HUES48 (cell line): ENCODE results near the gene ERCC6.
A peak's percentile ranks its signal among the peaks of the same experiment; 100 is the strongest.

Experiments used
- H3K27ac ChIP-seq: one replicate; pipeline ENCODE4 v1.7.0; 2013; ENCODE audit warnings: low read depth, low read length, inconsistent platforms
- H3K27me3 ChIP-seq: 2 replicates; pipeline ENCODE4 v1.6.1; 2013; ENCODE audit warnings: mild to moderate bottlenecking, low read length; ENCODE audit not compliant: control insufficient read depth, insufficient read depth
- H3K36me3 ChIP-seq: 2 replicates; pipeline ENCODE4 v1.6.1; 2013; ENCODE audit warnings: low read length; ENCODE audit not compliant: control insufficient read depth, insufficient read depth
- H3K4me1 ChIP-seq: 2 replicates; pipeline ENCODE4 v1.6.1; 2013; ENCODE audit warnings: mild to moderate bottlenecking, low read length; ENCODE audit not compliant: control insufficient read depth, insufficient read depth
- H3K4me3 ChIP-seq: 2 replicates; pipeline ENCODE4 v1.5.1; 2013; ENCODE audit warnings: mild to moderate bottlenecking, low read depth, low read length
- H3K9ac ChIP-seq: 2 replicates; pipeline ENCODE4 v1.6.1; 2013; ENCODE audit warnings: mild to moderate bottlenecking, low read depth, low read length, moderate library complexity
- H3K9me3 ChIP-seq: 2 replicates; pipeline ENCODE4 v1.6.1; 2013; ENCODE audit warnings: low read length; ENCODE audit not compliant: control insufficient read depth, insufficient read depth

ERCC6 gene

GRCh38 chr10:49538381-49539319, at the start of gene ERCC6:
Gene ERCC6, minus strand, starts transcription at chr10:49539121.
- H3K9me3 ChIP-seq, result no peaks in the 10 kb centered on the region; the same call in 1 of the 2 replicates
- H3K4me1 ChIP-seq, result peaks cover 16% of the 10 kb centered on the region; the same call in 1 of the 2 replicates
- peaks cover 19% of the 10 kb centered on the region for H3K27me3 ChIP-seq
- H3K36me3 ChIP-seq, result no peaks in the 10 kb centered on the region
- peak within 1 kb of the TSS; percentile 67 for H3K27ac ChIP-seq
- H3K9ac ChIP-seq, result peak within 1 kb of the TSS; percentile 39
- peak within 1 kb of the TSS; percentile 73 for H3K4me3 ChIP-seq

DNA sequence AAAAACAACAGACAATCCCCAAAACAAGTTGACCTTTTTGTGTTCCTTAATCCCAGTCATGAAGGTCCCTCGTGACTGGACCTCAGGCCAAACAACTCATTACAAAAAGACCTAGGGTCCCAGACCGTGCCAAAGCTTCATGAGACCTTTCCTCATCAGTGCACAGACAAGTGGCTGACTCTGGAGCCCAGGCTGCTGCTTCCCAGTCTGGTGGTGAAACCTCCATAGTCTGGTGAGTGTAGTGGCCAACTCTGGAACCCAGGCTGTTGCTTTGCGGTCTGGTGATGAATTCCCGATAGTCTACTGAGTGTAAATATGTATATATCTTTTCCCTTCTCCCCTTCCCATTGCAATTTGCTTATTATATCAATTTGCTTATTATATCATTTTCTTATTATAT, 49.1 kb upstream of the ERCC6 start:
- no peaks in the 10 kb centered on the region for H3K4me1 ChIP-seq
- H3K9ac ChIP-seq, result no peak overlapping the region
- no peaks in the 10 kb centered on the region for H3K9me3 ChIP-seq
- H3K27ac ChIP-seq, result no peak overlapping the region
- H3K4me3 ChIP-seq, result no peak overlapping the region
- H3K36me3 ChIP-seq, result no peaks in the 10 kb centered on the region
- no peaks in the 10 kb centered on the region for H3K27me3 ChIP-seq

DNA sequence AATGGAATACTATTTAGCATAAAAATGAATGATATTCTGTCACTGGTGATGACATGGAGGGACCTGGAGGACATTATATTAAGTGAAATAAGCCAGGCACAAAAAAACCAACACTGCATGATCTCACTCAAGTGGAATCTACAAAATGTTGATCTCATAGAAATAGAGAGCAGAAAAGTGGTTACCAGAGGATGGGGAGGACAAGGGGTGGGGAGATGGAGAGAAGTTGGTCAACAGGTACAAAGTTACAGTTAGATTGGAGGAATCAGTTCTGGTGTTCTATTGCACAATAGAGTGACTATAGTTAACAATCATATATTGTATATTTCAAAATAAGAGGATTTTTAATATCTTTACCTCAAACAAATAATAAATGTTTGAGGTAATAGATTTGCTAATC, 46.5 kb upstream of the ERCC6 start:
- H3K9me3 ChIP-seq, result no peaks in the 10 kb centered on the region
- no peaks in the 10 kb centered on the region for H3K27me3 ChIP-seq
- no peak overlapping the region for H3K27ac ChIP-seq
- H3K4me3 ChIP-seq, result no peak overlapping the region
- no peaks in the 10 kb centered on the region for H3K36me3 ChIP-seq
- H3K4me1 ChIP-seq, result no peaks in the 10 kb centered on the region
- H3K9ac ChIP-seq, result no peak overlapping the region

DNA sequence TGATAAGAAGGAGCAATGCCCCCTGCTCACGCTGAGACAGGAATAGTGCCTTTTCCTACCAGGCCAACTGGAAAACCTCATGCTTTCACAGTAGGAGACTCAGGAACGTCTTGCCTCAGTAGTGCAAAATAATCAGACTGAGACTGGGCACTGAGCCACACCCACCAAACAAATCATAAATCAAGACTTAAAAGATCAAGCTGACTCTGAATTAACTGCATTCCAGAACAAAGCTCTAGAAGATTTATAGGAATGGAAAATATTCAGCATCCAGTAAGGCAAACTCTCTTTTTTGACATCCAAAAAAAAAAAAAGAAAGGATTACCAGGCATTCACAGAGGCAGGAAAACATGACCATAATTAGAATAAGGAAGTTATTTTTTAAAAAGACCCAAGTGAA, 40.7 kb upstream of the ERCC6 start:
- no peak overlapping the region for H3K27ac ChIP-seq
- no peaks in the 10 kb centered on the region for H3K4me1 ChIP-seq

DNA sequence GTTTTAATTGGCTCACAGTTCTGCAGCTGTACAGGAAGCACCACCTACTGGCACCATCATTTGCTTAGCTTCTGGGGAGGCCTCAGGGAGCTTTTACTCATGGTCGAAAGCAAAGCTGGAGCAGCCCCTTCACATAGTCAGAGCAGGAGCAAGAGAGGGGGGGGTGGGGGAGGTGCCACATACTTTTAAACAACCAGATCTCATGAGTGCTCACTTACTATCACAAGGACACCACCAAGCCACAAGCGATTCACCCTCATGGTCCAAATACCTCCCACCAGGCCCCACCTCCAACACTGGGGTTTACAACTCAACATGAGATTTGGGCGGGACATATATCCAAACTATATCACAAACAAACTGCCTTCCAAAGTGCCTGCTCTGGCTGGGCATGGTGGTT, 39.5 kb upstream of the ERCC6 start:
- H3K27ac ChIP-seq, result no peak overlapping the region
- no peaks in the 10 kb centered on the region for H3K36me3 ChIP-seq
- H3K9me3 ChIP-seq, result no peaks in the 10 kb centered on the region
- H3K27me3 ChIP-seq, result no peaks in the 10 kb centered on the region
- no peaks in the 10 kb centered on the region for H3K4me1 ChIP-seq
- no peak overlapping the region for H3K4me3 ChIP-seq
- H3K9ac ChIP-seq, result no peak overlapping the region

More for the DNA sequence above, 40.7 kb upstream of the ERCC6 start:
- no peak overlapping the region for H3K4me3 ChIP-seq
- H3K9ac ChIP-seq, result no peak overlapping the region
- H3K9me3 ChIP-seq, result no peaks in the 10 kb centered on the region
- H3K27me3 ChIP-seq, result no peaks in the 10 kb centered on the region
- H3K36me3 ChIP-seq, result no peaks in the 10 kb centered on the region

GRCh38 chr10:49577182-49577925, 38.4 kb upstream of the ERCC6 start:
- H3K36me3 ChIP-seq, result no peaks in the 10 kb centered on the region

GRCh38 chr10:49575489-49576072, 36.7 kb upstream of the ERCC6 start:
- H3K9ac ChIP-seq, result no peak overlapping the region
- H3K36me3 ChIP-seq, result no peaks in the 10 kb centered on the region
- H3K27me3 ChIP-seq, result no peaks in the 10 kb centered on the region
- H3K4me3 ChIP-seq, result no peak overlapping the region
- H3K9me3 ChIP-seq, result no peaks in the 10 kb centered on the region
- no peaks in the 10 kb centered on the region for H3K4me1 ChIP-seq
- H3K27ac ChIP-seq, result no peak overlapping the region

More at GRCh38 chr10:49577182-49577925, 38.4 kb upstream of the ERCC6 start:
- Histone ChIP-seq H3K9ac (no peak overlapping the region), H3K27me3 (no peaks in the 10 kb centered on the region), H3K4me3 (no peak overlapping the region), H3K4me1 (no peaks in the 10 kb centered on the region), H3K9me3 (no peaks in the 10 kb centered on the region), H3K27ac (no peak overlapping the region)

- H3K9me3 ChIP-seq, result no peaks in the 10 kb centered on the region
- H3K4me1 ChIP-seq, result no peaks in the 10 kb centered on the region
- no peak overlapping the region for H3K27ac ChIP-seq
- no peaks in the 10 kb centered on the region for H3K27me3 ChIP-seq
- H3K9ac ChIP-seq, result no peak overlapping the region
- no peaks in the 10 kb centered on the region for H3K36me3 ChIP-seq
- H3K4me3 ChIP-seq, result no peak overlapping the region
These were observed 33.7 kb upstream of the ERCC6 start for GRCh38 chr10:49572594-49573114.

- no peaks in the 10 kb centered on the region for H3K4me1 ChIP-seq
- no peak overlapping the region for H3K9ac ChIP-seq
- no peak overlapping the region for H3K27ac ChIP-seq
These were observed 32.5 kb upstream of the ERCC6 start for GRCh38 chr10:49571388-49571787.

DNA sequence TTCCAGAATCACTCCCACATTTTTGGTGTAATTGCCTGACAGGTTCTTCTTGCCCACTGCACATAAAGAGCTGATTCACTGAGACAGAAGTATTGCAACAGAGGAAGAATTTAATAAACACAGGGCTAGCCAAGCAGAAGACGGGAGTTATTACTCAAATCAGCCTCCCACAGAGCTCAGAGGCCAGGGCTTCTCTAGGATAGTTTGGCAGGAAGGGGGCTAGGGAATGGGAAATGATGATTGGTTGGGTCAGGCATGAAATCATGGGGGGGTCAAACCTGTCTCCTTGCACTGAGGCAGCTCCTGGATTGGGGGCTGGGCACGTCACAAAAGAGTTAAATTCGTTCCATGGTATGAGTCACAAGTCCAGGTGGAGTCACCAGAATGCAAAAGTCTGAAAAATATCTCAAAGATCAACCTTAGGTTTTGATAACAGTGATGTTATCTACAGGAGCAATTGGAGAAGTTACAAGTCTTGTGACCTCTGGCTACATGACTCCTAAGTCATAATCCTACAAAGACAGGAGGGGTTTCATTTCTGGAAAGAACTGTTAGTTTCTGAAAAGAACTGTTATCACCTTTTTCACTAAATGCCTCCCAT, 30.2 kb upstream of the ERCC6 start:
- Histone ChIP-seq H3K4me3 (no peak overlapping the region), H3K9ac (no peak overlapping the region), H3K9me3 (no peaks in the 10 kb centered on the region), H3K27ac (no peak overlapping the region), H3K4me1 (no peaks in the 10 kb centered on the region), H3K27me3 (no peaks in the 10 kb centered on the region), H3K36me3 (no peaks in the 10 kb centered on the region)

More at GRCh38 chr10:49571388-49571787, 32.5 kb upstream of the ERCC6 start:
- Histone ChIP-seq H3K4me3 (no peak overlapping the region), H3K36me3 (no peaks in the 10 kb centered on the region), H3K27me3 (no peaks in the 10 kb centered on the region), H3K9me3 (no peaks in the 10 kb centered on the region)
